HG02759 (cell line): ENCODE results near the gene CKS1B.

Experiments
- ATAC-seq: cut with Tn5 transposase; IDR thresholded peaks from one replicate; pipeline ENCODE4 v1.9.1; 2021; ENCODE audit warnings: mild to moderate bottlenecking, moderate library complexity; ENCODE audit not compliant: unreplicated experiment

CKS1B gene

GRCh38 chr1:154945160-154945961 is 29.1 kb upstream of the CKS1B start:
- no peak for ATAC-seq

- no peak for ATAC-seq
Observed at GRCh38 chr1:154945962-154946850, 28.3 kb upstream of the CKS1B start.

- ATAC-seq, result no peak
Observed at GRCh38 chr1:154948079-154948478, 26.4 kb upstream of the CKS1B start.

GRCh38 chr1:154951901-154952657 is 22.4 kb upstream of the CKS1B start:
- no peak for ATAC-seq

- ATAC-seq, result no peak
Observed at GRCh38 chr1:154952664-154953063, 21.8 kb upstream of the CKS1B start.

- ATAC-seq, result no peak
Observed at GRCh38 chr1:154953611-154954038, 20.9 kb upstream of the CKS1B start.

GRCh38 chr1:154954541-154954940 is 19.9 kb upstream of the CKS1B start:
- ATAC-seq, result no peak

- peak; percentile 53 for ATAC-seq
Observed at GRCh38 chr1:154955039-154955717, 19.3 kb upstream of the CKS1B start.

GRCh38 chr1:154955718-154956543 is 18.6 kb upstream of the CKS1B start, which contains the start of gene PBXIP1:
TSS of gene PBXIP1 (minus strand) at chr1:154956099. CDS start at chr1:154953721, 2,378 bp downstream.
- ATAC-seq, result peak; percentile 72

- no peak for ATAC-seq
Observed at GRCh38 chr1:154956544-154956941, 17.9 kb upstream of the CKS1B start.

GRCh38 chr1:154957091-154957657 is 17.3 kb upstream of the CKS1B start:
- ATAC-seq, result no peak

GRCh38 chr1:154958036-154958435 is 16.4 kb upstream of the CKS1B start:
- no peak for ATAC-seq

- ATAC-seq, result no peak
Observed at GRCh38 chr1:154958681-154959425, 15.6 kb upstream of the CKS1B start.

- ATAC-seq, result no peak
Observed at GRCh38 chr1:154959426-154959780, 15.1 kb upstream of the CKS1B start.

- ATAC-seq, result no peak
Observed at GRCh38 chr1:154960446-154961136, 13.9 kb upstream of the CKS1B start.

- peak; percentile 84 for ATAC-seq
Observed at GRCh38 chr1:154961207-154962155, 13.0 kb upstream of the CKS1B start, which contains the start of gene PYGO2. TSS of gene PYGO2 (minus strand) at chr1:154961782. CDS start at chr1:154961576, 206 bp downstream.
